Stimulated activated CD8-positive, alpha-beta memory T cell treated with anti-CD3 and anti-CD28 coated beads, Interleukin-4, amount 100 ng/mL, for 4 hours (primary cell): ENCODE results near the gene C1orf122.
"Not testable (repeated sequence)": the region's sequence is repeated elsewhere in the genome, so short reads cannot be mapped to it uniquely, and the experiment has no call there.

Experiments
- DNase-seq, 2 donors: peaks; one replicate each; pipeline ENCODE4 v3.0.0-alpha.2; 2020; ENCODE audit warnings: low read depth in 2 of 2, low spot score in 1 of 2

The C1orf122 gene

GRCh38 chr1:37807555-37808368 is at the start of gene C1orf122, which contains the start of gene YRDC:
C1orf122 (plus strand) TSS chr1:37807790; CDS start chr1:37808405, 615 bp downstream.
YRDC (minus strand) TSS chr1:37808208; CDS start chr1:37808180, 28 bp downstream.
- DNase-seq: peak; percentile 87 to 88

- no peak for DNase-seq
Observed at GRCh38 chr1:37759451-37759850, 48.1 kb upstream of the C1orf122 start.

GRCh38 chr1:37761416-37762095 is 46.0 kb upstream of the C1orf122 start:
- no peak for DNase-seq

GRCh38 chr1:37762516-37762915 is 45.1 kb upstream of the C1orf122 start:
- no peak for DNase-seq

- DNase-seq: no peak
Observed at GRCh38 chr1:37763791-37764413, 43.7 kb upstream of the C1orf122 start.

GRCh38 chr1:37764414-37764825 is 43.2 kb upstream of the C1orf122 start:
- peak in 1 of 2 donors; percentile 3 for DNase-seq

GRCh38 chr1:37764888-37765441 is 42.6 kb upstream of the C1orf122 start, which contains the start of gene EPHA10:
EPHA10 (minus strand) TSS chr1:37765120; CDS start chr1:37765066, 54 bp downstream.
- DNase-seq: no peak

- DNase-seq: no peak
Observed at GRCh38 chr1:37765916-37766664, 41.5 kb upstream of the C1orf122 start.

GRCh38 chr1:37767488-37767887 is 40.1 kb upstream of the C1orf122 start:
- DNase-seq: no peak

- DNase-seq: not testable (repeated sequence)
Observed at GRCh38 chr1:37771440-37771839, 36.1 kb upstream of the C1orf122 start.

GRCh38 chr1:37776946-37777516 is 30.6 kb upstream of the C1orf122 start:
- no peak for DNase-seq

GRCh38 chr1:37778654-37779053 is 28.9 kb upstream of the C1orf122 start:
- DNase-seq: no peak

GRCh38 chr1:37782491-37782890 is 25.1 kb upstream of the C1orf122 start:
- no peak for DNase-seq

GRCh38 chr1:37792943-37793686 is 14.5 kb upstream of the C1orf122 start:
- no peak for DNase-seq

GRCh38 chr1:37793773-37794371 is 13.7 kb upstream of the C1orf122 start, which contains the start of gene MANEAL:
MANEAL (plus strand) TSS chr1:37793847; CDS start chr1:37794183, 336 bp downstream.
- DNase-seq: no peak

- DNase-seq: no peak
Observed at GRCh38 chr1:37794372-37795339, 12.9 kb upstream of the C1orf122 start.

GRCh38 chr1:37795340-37796125 is 12.1 kb upstream of the C1orf122 start:
- DNase-seq: no peak
